Measurements from ENCODE around the gene SLC19A1.

The SLC19A1 gene

GRCh38 chr21:45496968-45497845, 45.0 kb downstream of the SLC19A1 start:
- POLR2A ChIA-PET = no interaction called here
- no peak for TF ChIP-seq CTCF (IDR thresholded peaks at IDR 0.05; ENCODE audit: insufficient read depth, low read length, missing control alignments)
- no peak for DNase-seq (ENCODE audit: low read depth, low spot score)
- CTCF ChIA-PET = interaction anchor here (1.5 kb wide), 1 partner anchor 357 kb away, joined by 3 read pairs; no protein-coding TSS in a partner anchor
- no peak overlapping the region for H3K4me3 ChIP-seq (ENCODE audit: low read depth, low read length)

GRCh38 chr21:45496151-45496967, 45.9 kb downstream of the SLC19A1 start:
- POLR2A ChIA-PET = no interaction called here
- TF ChIP-seq CTCF (IDR thresholded peaks at IDR 0.05; ENCODE audit: insufficient read depth, low read length, missing control alignments) = no peak

GRCh38 chr21:45494851-45495680, 47.2 kb downstream of the SLC19A1 start:
- POLR2A ChIA-PET = no interaction called here
- CTCF ChIA-PET = interaction anchor here (1.0 kb wide), 1 partner anchor 17 kb away, joined by 4 read pairs; no protein-coding TSS in a partner anchor
- no peak overlapping the region for H3K4me3 ChIP-seq (ENCODE audit: low read depth, low read length)
- DNase-seq (ENCODE audit: low read depth, low spot score) = no peak
- TF ChIP-seq CTCF (IDR thresholded peaks at IDR 0.05; ENCODE audit: insufficient read depth, low read length, missing control alignments) = no peak

More at GRCh38 chr21:45496151-45496967, 45.9 kb downstream of the SLC19A1 start:
- CTCF ChIA-PET = interaction anchor here (1.5 kb wide), 1 partner anchor 356 kb away, joined by 3 read pairs; no protein-coding TSS in a partner anchor
- no peak overlapping the region for H3K4me3 ChIP-seq (ENCODE audit: low read depth, low read length)
- DNase-seq (ENCODE audit: low read depth, low spot score) = no peak

- CTCF ChIA-PET = interaction anchor here (1.0 kb wide), 1 partner anchor 16 kb away, joined by 4 read pairs; no protein-coding TSS in a partner anchor
- DNase-seq (ENCODE audit: low read depth, low spot score) = no peak
- POLR2A ChIA-PET = no interaction called here
- no peak for TF ChIP-seq CTCF (IDR thresholded peaks at IDR 0.05; ENCODE audit: insufficient read depth, low read length, missing control alignments)
- H3K4me3 ChIP-seq (ENCODE audit: low read depth, low read length) = no peak overlapping the region
Observed at GRCh38 chr21:45494135-45494850, 47.9 kb downstream of the SLC19A1 start.

- TF ChIP-seq CTCF (IDR thresholded peaks at IDR 0.05; ENCODE audit: insufficient read depth, low read length, missing control alignments) = no peak
- ChIA-PET CTCF (no interaction called here), POLR2A (no interaction called here)
- no peak overlapping the region for H3K4me3 ChIP-seq (ENCODE audit: low read depth, low read length)
- DNase-seq (ENCODE audit: low read depth, low spot score) = no peak
Observed at GRCh38 chr21:45493401-45494001, 48.7 kb downstream of the SLC19A1 start.

Measured in AG04449 (cell line).